SK-N-MC (cell line): ENCODE data around the gene MYO16.

Source experiments
- EZH2 ChIP-seq: fragments of 200-600 bp; sonication (generic); IDR thresholded peaks from one replicate; pipeline ENCODE4 v1.6.1; 2017; ENCODE audit warnings: antibody characterized with exemption
- FOXP2 ChIP-seq: optimal IDR thresholded peaks from 2 replicates; pipeline ENCODE3; 2011; ENCODE audit warnings: mild to moderate bottlenecking, moderate library complexity; ENCODE audit not compliant: insufficient read depth; ENCODE audit errors: extremely low read length, control extremely low read depth
- POLR2AphosphoS5 ChIP-seq: IDR thresholded peaks from 2 replicates; pipeline ENCODE4 v1.6.1; 2012; ENCODE audit warnings: mild to moderate bottlenecking, low read depth, low read length, borderline replicate concordance

- TF ChIP-seq POLR2AphosphoS5 (no peak), EZH2 (no peak), FOXP2 (no peak)
These were observed 221.3 kb downstream of the MYO16 start for GRCh38 chr13:108850691-108851090.
